H9 (cell line): ENCODE results near the gene GPLD1. TPM values are rescaled to one million over a fixed set of nuclear protein-coding genes. Genes with fewer than 3 reads are reported as not detected.

Source experiments
- DNase-seq: peaks from one replicate; pipeline ENCODE4 v3.0.0-alpha.2; 2017
- H2AFZ ChIP-seq: one replicate; pipeline ENCODE4 v1.6.1; 2013; ENCODE audit warnings: mild to moderate bottlenecking, low read length, control low read depth, moderate library complexity
- H2AK5ac ChIP-seq: 2 replicates; pipeline ENCODE4 v1.6.1; 2013; ENCODE audit warnings: low read length, control low read depth, mixed read lengths; ENCODE audit not compliant: insufficient read length
- H2BK120ac ChIP-seq: one replicate; pipeline ENCODE4 v1.6.1; 2013; ENCODE audit warnings: low read depth, mild to moderate bottlenecking, low read length, control low read depth, inconsistent platforms; ENCODE audit not compliant: poor library complexity, severe bottlenecking
- H2BK12ac ChIP-seq: 2 replicates; pipeline ENCODE4 v1.6.1; 2013; ENCODE audit warnings: low read length, control low read depth, mixed read lengths, low read depth; ENCODE audit not compliant: insufficient read length
- H2BK15ac ChIP-seq: 2 replicates; pipeline ENCODE4 v1.6.1; 2013; ENCODE audit warnings: low read depth, low read length, control low read depth
- H2BK20ac ChIP-seq: one replicate; pipeline ENCODE4 v1.6.1; 2013; ENCODE audit warnings: low read depth, mild to moderate bottlenecking, low read length, control low read depth, inconsistent platforms; ENCODE audit not compliant: poor library complexity, severe bottlenecking
- H2BK5ac ChIP-seq: 2 replicates; pipeline ENCODE4 v1.6.1; 2013; ENCODE audit warnings: low read length, control low read depth, mixed read lengths; ENCODE audit not compliant: insufficient read length
- H3K14ac ChIP-seq: 2 replicates; pipeline ENCODE4 v1.6.1; 2013; ENCODE audit warnings: low read length, control low read depth; ENCODE audit not compliant: insufficient read depth
- H3K18ac ChIP-seq: 2 replicates; pipeline ENCODE4 v1.6.1; 2013; ENCODE audit warnings: low read depth, mild to moderate bottlenecking, mixed read lengths, low read length, control low read depth; ENCODE audit not compliant: insufficient read length
- H3K23ac ChIP-seq: 2 replicates; pipeline ENCODE4 v1.6.1; 2013; ENCODE audit warnings: low read length, control low read depth, mixed read lengths, low read depth; ENCODE audit not compliant: insufficient read length
- H3K23me2 ChIP-seq: 2 replicates; pipeline ENCODE4 v1.6.1; 2013; ENCODE audit warnings: low read depth, mild to moderate bottlenecking, mixed read lengths, low read length, control low read depth; ENCODE audit not compliant: insufficient read length, poor library complexity, severe bottlenecking
- H3K27ac ChIP-seq: 2 replicates; pipeline ENCODE4 v1.5.1; 2013; ENCODE audit warnings: low read length, control low read depth, mixed read lengths, low read depth; ENCODE audit not compliant: insufficient read length
- H3K27me3 ChIP-seq: 2 replicates; pipeline ENCODE4 v1.6.1; 2013; ENCODE audit warnings: low read length, control low read depth, inconsistent platforms; ENCODE audit not compliant: insufficient read depth
- H3K4ac ChIP-seq: 2 replicates; pipeline ENCODE4 v1.6.1; 2013; ENCODE audit warnings: low read depth, mild to moderate bottlenecking, control low read depth, inconsistent platforms, low read length, moderate library complexity
- H3K4me1 ChIP-seq: 2 replicates; pipeline ENCODE4 v1.6.1; 2013; ENCODE audit warnings: low read length, control low read depth, inconsistent platforms; ENCODE audit not compliant: insufficient read depth
- H3K4me2 ChIP-seq: 2 replicates; pipeline ENCODE4 v1.6.1; 2013; ENCODE audit warnings: low read length, control low read depth, mixed read lengths; ENCODE audit not compliant: insufficient read length, insufficient read depth
- H3K56ac ChIP-seq: 2 replicates; pipeline ENCODE4 v1.6.1; 2013; ENCODE audit warnings: low read depth, mild to moderate bottlenecking, mixed read lengths, low read length, control low read depth; ENCODE audit not compliant: insufficient read length
- H3K79me1 ChIP-seq: 2 replicates; pipeline ENCODE4 v1.6.1; 2013; ENCODE audit warnings: low read depth, mild to moderate bottlenecking, moderate library complexity, low read length, control low read depth, inconsistent platforms; ENCODE audit not compliant: insufficient read depth, poor library complexity, severe bottlenecking
- H3K79me2 ChIP-seq: 2 replicates; pipeline ENCODE4 v1.6.1; 2013; ENCODE audit warnings: low read length, control low read depth, inconsistent platforms; ENCODE audit not compliant: insufficient read depth
- H3K9ac ChIP-seq: 2 replicates; pipeline ENCODE4 v1.6.1; 2013; ENCODE audit warnings: low read length, control low read depth, mixed read lengths; ENCODE audit not compliant: insufficient read length; ENCODE audit errors: extremely low read depth
- H3K9me3 ChIP-seq: one replicate; pipeline ENCODE4 v1.6.1; 2013; ENCODE audit warnings: low read depth, low read length, inconsistent platforms; ENCODE audit not compliant: control insufficient read depth
- H3T11ph ChIP-seq: one replicate; pipeline ENCODE4 v1.6.1; 2013; ENCODE audit warnings: mild to moderate bottlenecking, low read length, control low read depth, inconsistent platforms
- H4K20me1 ChIP-seq: one replicate; pipeline ENCODE4 v1.6.1; 2013; ENCODE audit not compliant: control insufficient read depth, insufficient read length, insufficient read depth
- H4K5ac ChIP-seq: 2 replicates; pipeline ENCODE4 v1.6.1; 2013; ENCODE audit warnings: low read depth, mild to moderate bottlenecking, mixed read lengths, low read length, control low read depth; ENCODE audit not compliant: insufficient read length
- H4K8ac ChIP-seq: replicated peaks from 2 replicates; pipeline ENCODE4 v1.6.1; 2013; ENCODE audit warnings: low read length, control low read depth, mixed read lengths, low read depth; ENCODE audit not compliant: insufficient read length
- H4K91ac ChIP-seq: 2 replicates; pipeline ENCODE4 v1.6.1; 2013; ENCODE audit warnings: low read depth, mild to moderate bottlenecking, moderate library complexity, mixed read lengths, low read length, control low read depth; ENCODE audit not compliant: insufficient read length
- H3K27ac Mint-ChIP-seq, 3 experiments: 2 replicates in 2 of 3; 3 replicates in 1 of 3; pipeline ENCODE4 v1.8.0; 2020 to 2021; ENCODE audit warnings: mixed read lengths in 3 of 3, mild to moderate bottlenecking in 1 of 3, moderate library complexity in 1 of 3
- H3K27me3 Mint-ChIP-seq: 2 replicates; pipeline ENCODE4 v1.8.0; 2021; ENCODE audit warnings: low read depth, mild to moderate bottlenecking, moderate library complexity, mixed read lengths
- H3K36me3 Mint-ChIP-seq, 3 experiments: 2 replicates in 2 of 3; 3 replicates in 1 of 3; pipeline ENCODE4 v1.8.0; 2020 to 2021; ENCODE audit warnings: low read depth in 3 of 3, mixed read lengths in 3 of 3; ENCODE audit not compliant: insufficient read depth in 1 of 3
- H3K4me1 Mint-ChIP-seq, 2 experiments: 2 replicates each; pipeline ENCODE4 v1.8.0; 2020; ENCODE audit warnings: mixed read lengths in 2 of 2
- H3K4me3 Mint-ChIP-seq, 2 experiments: 2 replicates in 1 of 2; 3 replicates in 1 of 2; pipeline ENCODE4 v1.8.0; 2020 to 2021; ENCODE audit warnings: mild to moderate bottlenecking in 2 of 2, mixed read lengths in 2 of 2, moderate library complexity in 1 of 2
- H3K9me3 Mint-ChIP-seq, 2 experiments: 2 replicates in 1 of 2; 3 replicates in 1 of 2; pipeline ENCODE4 v1.8.0; 2020; ENCODE audit warnings: mild to moderate bottlenecking in 2 of 2, mixed read lengths in 2 of 2, moderate library complexity in 1 of 2
- WGBS: extraction: QIAGEN DNeasy Blood & Tissue Kit; methylation state at CpG from one replicate; pipeline ENCODE4 v1.1.7; 2013; ENCODE audit warnings: missing lambda C conversion rate, low lambda C conversion rate, mixed read lengths; ENCODE audit not compliant: insufficient read length; ENCODE audit errors: extremely low coverage; 5-methylcytosine and 5-hydroxymethylcytosine counted together
- total RNA-seq: library from RNA; stranded (reverse); gene quantifications from 2 replicates; pipeline ENCODE4 v1.2.1, GENCODE V29; 2021
- TF ChIP-seq, protein P1 (sequence below): fragments of 200-600 bp; sonication (generic); conservative IDR thresholded peaks from 3 replicates; pipeline ENCODE4 v1.8.0; 2021; ENCODE audit warnings: antibody characterized with exemption, mild to moderate bottlenecking

Gene GPLD1
- total RNA-seq, 1 experiment from 2014 or later, result 8.0 TPM

DNA sequence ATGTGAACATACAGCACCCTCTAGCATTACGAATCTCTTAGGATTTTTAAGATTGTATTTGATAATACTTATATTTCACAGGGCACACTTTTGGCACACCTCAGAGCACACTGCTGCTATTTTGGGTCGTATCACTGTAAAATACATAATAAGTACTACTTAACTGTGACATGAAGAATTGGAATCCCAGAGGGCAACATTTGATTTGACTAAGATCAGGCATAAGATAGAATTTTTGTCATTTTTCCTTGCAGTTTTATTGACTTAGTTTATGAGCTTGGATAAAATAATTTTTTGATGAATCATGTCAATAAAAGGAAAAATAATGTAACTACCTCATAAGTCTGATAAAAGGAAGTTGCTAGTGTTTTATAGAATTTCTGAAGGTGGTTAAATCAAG, 64.3 kb downstream of the GPLD1 start:
- Mint-ChIP-seq H3K4me1 (no peaks in the 10 kb centered on the region), H3K9me3 (no peaks in the 10 kb centered on the region), H3K27me3 (no peaks in the 10 kb centered on the region), H3K4me3 (no peak overlapping the region), H3K27ac (no peak overlapping the region), H3K36me3 (peaks cover 16 to 56% (median 38%) of the 10 kb centered on the region in 3 experiments; a peak in 6 of 7 replicates)
- no peak overlapping the region for H2BK120ac ChIP-seq
- no peak overlapping the region for H3K23ac ChIP-seq
- no peak overlapping the region for H2BK5ac ChIP-seq
- H4K8ac ChIP-seq, result no peak overlapping the region
- H3K9me3 ChIP-seq, result no peaks in the 10 kb centered on the region
- no peak overlapping the region for H3K4me2 ChIP-seq
- H3K18ac ChIP-seq, result no peak overlapping the region
- no peak overlapping the region for H2BK20ac ChIP-seq
- H3K56ac ChIP-seq, result no peak overlapping the region
- H3K9ac ChIP-seq, result no peak overlapping the region
- TF ChIP-seq, protein P1, sequence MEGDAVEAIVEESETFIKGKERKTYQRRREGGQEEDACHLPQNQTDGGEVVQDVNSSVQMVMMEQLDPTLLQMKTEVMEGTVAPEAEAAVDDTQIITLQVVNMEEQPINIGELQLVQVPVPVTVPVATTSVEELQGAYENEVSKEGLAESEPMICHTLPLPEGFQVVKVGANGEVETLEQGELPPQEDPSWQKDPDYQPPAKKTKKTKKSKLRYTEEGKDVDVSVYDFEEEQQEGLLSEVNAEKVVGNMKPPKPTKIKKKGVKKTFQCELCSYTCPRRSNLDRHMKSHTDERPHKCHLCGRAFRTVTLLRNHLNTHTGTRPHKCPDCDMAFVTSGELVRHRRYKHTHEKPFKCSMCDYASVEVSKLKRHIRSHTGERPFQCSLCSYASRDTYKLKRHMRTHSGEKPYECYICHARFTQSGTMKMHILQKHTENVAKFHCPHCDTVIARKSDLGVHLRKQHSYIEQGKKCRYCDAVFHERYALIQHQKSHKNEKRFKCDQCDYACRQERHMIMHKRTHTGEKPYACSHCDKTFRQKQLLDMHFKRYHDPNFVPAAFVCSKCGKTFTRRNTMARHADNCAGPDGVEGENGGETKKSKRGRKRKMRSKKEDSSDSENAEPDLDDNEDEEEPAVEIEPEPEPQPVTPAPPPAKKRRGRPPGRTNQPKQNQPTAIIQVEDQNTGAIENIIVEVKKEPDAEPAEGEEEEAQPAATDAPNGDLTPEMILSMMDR, result no peak
- no peak overlapping the region for H3K14ac ChIP-seq
- no peak overlapping the region for H2BK15ac ChIP-seq
- WGBS, result no CpG with 5 or more reads among the region's 2 CpGs
- DNase-seq, result no peak
- no peaks in the 10 kb centered on the region for H3K79me1 ChIP-seq
- no peak overlapping the region for H2AFZ ChIP-seq
- H3K27ac ChIP-seq, result no peak overlapping the region
- H4K91ac ChIP-seq, result no peak overlapping the region
- H2AK5ac ChIP-seq, result no peak overlapping the region
- H3K4ac ChIP-seq, result no peak overlapping the region
- no peaks in the 10 kb centered on the region for H3K23me2 ChIP-seq
- H3K27me3 ChIP-seq, result no peaks in the 10 kb centered on the region
- no peak overlapping the region for H4K5ac ChIP-seq
- H3K79me2 ChIP-seq, result no peaks in the 10 kb centered on the region
- H3T11ph ChIP-seq, result no peak overlapping the region
- H4K20me1 ChIP-seq, result peaks cover 2% of the 10 kb centered on the region
- H2BK12ac ChIP-seq, result no peak overlapping the region
- no peaks in the 10 kb centered on the region for H3K4me1 ChIP-seq
